Brain pericyte (primary cell): Measurements from ENCODE around the gene POLR1G.
A peak's percentile ranks its signal among the peaks of the same experiment; 100 is the strongest.
"Not testable (repeated sequence)": the region's sequence is repeated elsewhere in the genome, so short reads cannot be mapped to it uniquely, and the experiment has no call there.

Experiments used
- DNase-seq: peaks from one replicate; pipeline ENCODE4 v3.0.0-alpha.2; 2012; ENCODE audit warnings: low read depth, low spot score

Gene POLR1G

GRCh38 chr19:45420356-45420755, 13.9 kb downstream of the POLR1G start:
- no peak for DNase-seq

- no peak for DNase-seq
Observed at GRCh38 chr19:45420871-45421270, 14.4 kb downstream of the POLR1G start.

DNA sequence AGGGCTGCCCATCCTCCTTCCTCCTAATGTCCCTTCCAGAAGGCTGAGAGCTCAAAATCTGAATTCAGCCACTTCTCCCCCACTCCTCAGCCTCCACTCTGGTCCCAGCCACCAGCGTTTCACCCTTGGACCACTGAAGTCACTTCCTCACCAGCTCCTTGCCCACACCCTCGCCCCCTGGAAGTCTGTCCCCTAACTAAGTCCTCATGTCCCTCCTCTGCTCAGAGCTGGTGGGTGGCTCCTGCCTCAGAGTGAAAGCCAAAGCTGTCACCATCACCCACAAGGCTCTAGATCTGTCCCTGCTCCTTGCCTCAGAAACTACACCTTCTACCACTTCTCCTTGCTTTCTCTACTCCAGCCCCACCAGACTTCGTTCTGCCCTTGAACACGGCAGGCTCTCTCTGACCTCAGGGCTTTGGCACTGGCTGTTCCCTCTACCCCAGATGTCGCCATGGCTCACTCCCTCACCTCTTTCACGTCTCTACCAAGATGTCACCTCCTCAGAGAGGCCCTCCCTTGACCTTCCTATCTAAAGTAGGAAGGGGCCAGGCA, 15.6 kb downstream of the POLR1G start:
- DNase-seq = no peak

GRCh38 chr19:45423033-45423588, 16.7 kb downstream of the POLR1G start:
- DNase-seq = no peak

- peak; percentile 86 for DNase-seq
Observed at GRCh38 chr19:45423589-45424190, 17.2 kb downstream of the POLR1G start, which contains the start of gene ERCC1. TSS of gene ERCC1 (minus strand) at chr19:45423917. CDS start at chr19:45423374, 543 bp downstream.

- no peak for DNase-seq
Observed at GRCh38 chr19:45424191-45425058, 18.0 kb downstream of the POLR1G start.

GRCh38 chr19:45428384-45429231, 22.2 kb downstream of the POLR1G start:
- no peak for DNase-seq

GRCh38 chr19:45429896-45430295, 23.5 kb downstream of the POLR1G start:
- DNase-seq = not testable (repeated sequence)

DNA sequence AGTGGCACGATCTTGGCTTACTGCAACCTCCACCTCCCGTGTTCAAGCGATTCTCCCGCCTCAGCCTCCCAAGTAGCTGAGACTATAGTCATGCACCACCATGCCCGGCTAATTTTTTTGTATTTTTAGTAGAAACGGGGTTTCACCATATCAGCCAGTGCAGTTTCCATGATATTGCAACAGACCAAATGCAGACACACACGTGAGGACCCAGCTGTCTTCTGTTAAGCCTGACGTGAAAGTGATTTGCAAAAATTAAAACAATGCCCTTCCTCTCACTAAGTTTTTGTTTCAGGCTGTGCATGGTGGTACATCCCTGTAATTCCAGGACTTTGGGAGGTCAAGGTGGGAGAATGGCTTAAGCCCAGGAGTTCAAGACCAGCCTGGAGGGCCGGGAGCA, 24.6 kb downstream of the POLR1G start:
- not testable (repeated sequence) for DNase-seq

- DNase-seq = not testable (repeated sequence)
Observed at GRCh38 chr19:45432543-45432942, 26.1 kb downstream of the POLR1G start.

DNA sequence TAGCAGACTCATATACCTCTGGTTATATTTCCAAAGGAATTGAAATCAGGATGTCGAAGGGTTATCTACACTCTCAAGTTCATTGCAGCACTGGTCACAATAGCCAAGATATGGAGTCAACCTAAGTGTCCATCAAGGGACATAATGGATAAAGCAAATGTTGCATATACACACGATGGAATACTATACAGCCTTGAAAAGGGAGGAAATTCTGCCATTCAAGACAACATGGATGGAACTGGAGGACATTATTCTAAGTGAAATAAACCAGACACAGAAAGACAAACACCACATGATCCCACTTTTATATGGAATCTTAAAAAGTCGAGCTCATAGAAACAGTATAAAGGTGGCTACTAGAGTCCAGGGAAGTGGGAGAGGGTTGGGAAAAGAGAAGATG, 30.9 kb downstream of the POLR1G start:
- DNase-seq = no peak

GRCh38 chr19:45439190-45439568, 32.7 kb downstream of the POLR1G start:
- DNase-seq = no peak

- no peak for DNase-seq
Observed at GRCh38 chr19:45439569-45440258, 33.3 kb downstream of the POLR1G start.

DNA sequence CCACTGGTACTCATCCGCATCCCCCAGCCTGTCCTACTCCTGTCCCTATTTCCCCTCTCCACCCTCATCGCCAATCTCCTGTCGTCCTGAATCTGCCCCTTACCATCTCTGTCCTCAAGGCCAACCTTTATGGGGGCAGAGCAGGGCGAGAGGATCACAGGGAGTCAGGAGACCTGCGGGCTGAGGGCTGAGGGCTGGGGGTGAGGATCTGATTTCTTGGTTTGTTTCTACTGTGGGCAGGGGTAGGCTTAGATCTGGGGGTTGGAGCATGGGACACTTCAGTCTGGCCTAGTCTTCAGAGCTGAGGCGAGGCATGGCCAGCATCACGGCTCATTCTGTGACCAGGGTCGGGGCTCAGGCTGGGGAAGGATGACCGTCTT, 33.8 kb downstream of the POLR1G start:
- DNase-seq = no peak

GRCh38 chr19:45440873-45441654, 34.6 kb downstream of the POLR1G start:
- no peak for DNase-seq

DNA sequence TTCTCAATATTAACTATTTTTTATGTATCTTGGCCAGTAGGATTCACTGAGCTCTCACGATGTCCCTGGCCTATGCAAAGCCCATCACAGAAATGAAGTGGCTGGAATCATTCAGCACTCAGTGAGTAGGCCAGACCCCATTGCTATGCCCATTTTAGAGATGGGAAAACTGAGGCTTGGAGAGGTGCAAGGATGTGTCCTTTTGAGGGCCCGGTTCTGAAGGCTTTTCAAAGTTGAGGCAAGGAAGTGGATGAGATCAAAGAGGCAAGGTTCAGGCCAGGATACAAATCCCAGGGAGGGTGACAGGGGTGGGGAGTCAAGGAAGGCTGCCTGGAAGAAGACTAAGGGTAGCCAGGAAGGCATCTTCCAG, 35.9 kb downstream of the POLR1G start:
- DNase-seq = no peak

DNA sequence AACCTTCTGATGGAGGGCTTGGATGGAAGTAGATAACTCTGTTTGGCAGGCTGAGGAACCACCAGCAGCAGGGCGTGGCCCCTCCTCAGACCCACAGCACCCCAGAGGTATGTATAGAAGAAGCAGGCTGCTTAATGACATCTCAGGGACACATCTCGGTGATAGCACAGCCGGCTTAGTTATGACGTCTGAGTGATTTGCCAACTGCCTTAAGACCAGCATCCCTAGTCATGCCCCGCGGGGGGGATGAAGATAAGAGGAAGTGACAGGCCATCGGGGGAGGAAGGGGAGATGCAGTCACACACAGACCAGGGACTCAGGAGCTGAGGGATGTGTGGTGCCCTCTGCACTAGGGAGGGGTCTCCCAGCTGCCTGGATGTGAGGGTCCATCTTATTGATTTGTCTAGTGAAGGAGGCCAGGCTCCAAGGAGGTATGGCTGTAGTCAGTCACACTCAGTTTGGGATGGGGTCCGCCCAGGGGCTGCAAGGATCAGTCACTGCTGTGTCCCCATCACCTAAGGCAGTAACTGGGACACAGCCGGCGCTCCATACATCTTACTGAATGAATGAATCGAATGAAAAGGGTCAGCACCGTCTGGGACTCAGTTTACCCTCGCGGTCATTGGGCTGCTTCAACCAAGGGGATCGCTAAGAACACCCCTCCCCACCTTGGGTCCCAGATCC, 36.5 kb downstream of the POLR1G start:
- DNase-seq = no peak

- no peak for DNase-seq
Observed at GRCh38 chr19:45443462-45444317, 37.2 kb downstream of the POLR1G start.
